ENCODE data around the gene MRPS18A. TPM values are rescaled to one million over a fixed set of nuclear protein-coding genes. Genes with fewer than 3 reads are reported as not detected.

Gene MRPS18A
- total RNA-seq, 1 donor from 2014 or later, result 41.8 TPM

DNA sequence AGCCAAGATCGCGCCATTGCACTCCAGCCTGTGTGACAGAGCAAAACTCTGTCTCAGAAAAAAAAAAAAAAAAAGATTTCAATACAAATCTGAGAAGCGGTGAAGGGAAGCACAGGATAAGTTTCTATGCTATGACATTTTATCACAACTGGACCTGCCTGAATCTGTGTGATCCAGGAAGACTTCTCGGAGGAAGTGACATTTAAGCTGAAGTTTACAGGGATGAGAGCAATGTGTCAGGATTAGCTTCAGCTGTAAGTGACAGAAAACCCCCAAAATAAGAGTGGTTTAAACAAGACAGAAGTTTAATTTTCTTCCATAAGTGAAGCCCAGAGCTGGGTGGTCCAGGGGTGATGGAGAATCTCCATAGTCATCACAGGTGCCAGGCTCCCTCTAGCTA, 33.4 kb upstream of the MRPS18A start:
- Histone ChIP-seq H3K36me3 (no peaks in the 10 kb centered on the region), H3K27me3 (ENCODE audit: low read depth) (no peaks in the 10 kb centered on the region), H3K27ac (replicated peaks) (no peak overlapping the region), H3K9me3 (replicated peaks) (no peaks in the 10 kb centered on the region), H3K4me1 (peaks cover 36% of the 10 kb centered on the region), H3K4me3 (no peak overlapping the region)
- intact Hi-C loops (cut with micrococcal nuclease), result no loop called here
- TF ChIP-seq, protein P1, sequence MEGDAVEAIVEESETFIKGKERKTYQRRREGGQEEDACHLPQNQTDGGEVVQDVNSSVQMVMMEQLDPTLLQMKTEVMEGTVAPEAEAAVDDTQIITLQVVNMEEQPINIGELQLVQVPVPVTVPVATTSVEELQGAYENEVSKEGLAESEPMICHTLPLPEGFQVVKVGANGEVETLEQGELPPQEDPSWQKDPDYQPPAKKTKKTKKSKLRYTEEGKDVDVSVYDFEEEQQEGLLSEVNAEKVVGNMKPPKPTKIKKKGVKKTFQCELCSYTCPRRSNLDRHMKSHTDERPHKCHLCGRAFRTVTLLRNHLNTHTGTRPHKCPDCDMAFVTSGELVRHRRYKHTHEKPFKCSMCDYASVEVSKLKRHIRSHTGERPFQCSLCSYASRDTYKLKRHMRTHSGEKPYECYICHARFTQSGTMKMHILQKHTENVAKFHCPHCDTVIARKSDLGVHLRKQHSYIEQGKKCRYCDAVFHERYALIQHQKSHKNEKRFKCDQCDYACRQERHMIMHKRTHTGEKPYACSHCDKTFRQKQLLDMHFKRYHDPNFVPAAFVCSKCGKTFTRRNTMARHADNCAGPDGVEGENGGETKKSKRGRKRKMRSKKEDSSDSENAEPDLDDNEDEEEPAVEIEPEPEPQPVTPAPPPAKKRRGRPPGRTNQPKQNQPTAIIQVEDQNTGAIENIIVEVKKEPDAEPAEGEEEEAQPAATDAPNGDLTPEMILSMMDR (IDR thresholded peaks at IDR 0.05; ENCODE audit: borderline replicate concordance), result no peak
- no peak for DNase-seq

DNA sequence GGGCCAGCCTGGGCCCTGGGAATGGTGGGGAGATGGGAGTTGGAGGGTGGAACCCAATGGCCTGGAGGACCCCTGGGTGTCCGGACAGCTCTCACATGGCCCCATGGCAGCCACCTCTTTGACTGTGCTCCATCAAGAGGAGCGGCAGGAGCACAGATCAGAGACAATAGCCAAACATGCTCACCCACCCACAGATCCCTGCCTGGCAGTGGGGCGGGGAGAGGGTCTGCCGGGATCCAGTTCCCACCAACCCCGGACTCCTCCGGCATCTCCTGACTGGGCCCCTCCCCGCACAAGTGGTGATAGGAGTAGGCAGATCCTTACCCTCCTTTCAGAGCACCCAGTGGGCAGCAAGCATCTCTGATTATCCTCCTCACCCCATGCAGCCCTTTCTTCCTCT, 31.9 kb upstream of the MRPS18A start:
- Histone ChIP-seq H3K36me3 (no peaks in the 10 kb centered on the region), H3K4me1 (peaks cover 51% of the 10 kb centered on the region), H3K27ac (replicated peaks) (peak overlapping the region; percentile 90), H3K4me3 (no peak overlapping the region), H3K27me3 (ENCODE audit: low read depth) (no peaks in the 10 kb centered on the region), H3K9me3 (replicated peaks) (no peaks in the 10 kb centered on the region)
- TF ChIP-seq, protein P1 (IDR thresholded peaks at IDR 0.05; ENCODE audit: borderline replicate concordance), result no peak
- intact Hi-C loops (cut with micrococcal nuclease), result no loop called here
- no peak for DNase-seq

DNA sequence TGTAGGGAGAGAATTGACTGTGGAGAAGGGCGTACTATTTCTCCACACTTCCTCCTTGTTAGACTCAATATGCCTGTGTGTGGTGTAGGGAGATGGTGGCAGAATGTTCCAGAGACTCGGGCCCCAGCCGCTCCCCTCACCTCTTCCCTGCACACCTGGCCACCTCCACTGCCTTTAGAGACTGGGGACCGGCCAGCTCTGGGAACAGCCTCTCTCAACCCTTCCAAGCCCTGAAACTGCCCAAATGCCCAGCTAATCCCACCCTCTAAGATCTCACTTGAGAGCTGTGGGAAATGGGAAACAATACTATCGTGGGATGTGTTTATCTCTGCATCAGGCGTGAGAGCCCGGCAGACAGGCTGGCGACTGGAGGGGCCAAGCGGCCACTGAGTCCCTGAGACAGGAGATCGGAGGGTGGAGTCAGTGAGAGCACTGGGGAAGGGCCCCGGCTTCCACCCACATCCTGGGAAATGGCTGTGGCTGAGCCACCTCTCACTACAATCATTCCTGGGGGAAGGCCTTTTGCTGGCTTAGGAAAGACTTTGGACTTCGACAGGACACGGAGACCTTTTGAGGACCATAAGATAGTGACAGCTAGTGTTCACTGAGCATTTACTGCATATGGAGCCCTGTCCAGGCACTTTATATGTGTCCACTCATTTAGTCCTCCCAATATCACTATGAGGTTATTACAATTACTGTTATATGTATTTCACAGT, 31.0 kb upstream of the MRPS18A start:
- H3K4me1 ChIP-seq, result peaks cover 56% of the 10 kb centered on the region

DNA sequence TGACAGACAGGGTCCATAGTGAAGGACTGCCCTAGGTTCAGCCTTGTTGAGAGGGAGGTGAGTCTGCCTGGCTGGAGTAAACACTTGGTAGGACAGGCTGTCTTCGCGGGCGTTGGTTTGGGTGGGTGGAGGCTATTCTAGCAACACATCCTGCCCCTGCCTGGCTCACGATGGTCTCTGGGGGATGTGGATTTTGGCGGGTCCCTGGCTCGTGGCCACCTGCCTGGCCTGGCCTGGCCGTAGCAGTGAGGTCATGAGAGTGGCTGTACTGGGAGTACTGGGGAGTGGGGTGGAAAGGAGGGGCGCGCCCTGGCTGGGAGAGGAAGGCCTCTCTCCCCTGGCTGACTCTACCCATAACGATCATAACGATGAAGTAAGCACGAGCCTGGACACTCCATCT, 30.2 kb upstream of the MRPS18A start:
- DNase-seq, result peak; percentile 89
- TF ChIP-seq, protein P1 (IDR thresholded peaks at IDR 0.05; ENCODE audit: borderline replicate concordance), result no peak
- intact Hi-C loops (cut with micrococcal nuclease), result no loop called here

More for the DNA sequence above, 31.0 kb upstream of the MRPS18A start:
- Histone ChIP-seq H3K4me3 (no peak overlapping the region), H3K27ac (replicated peaks) (peak overlapping the region; percentile 90), H3K27me3 (ENCODE audit: low read depth) (no peaks in the 10 kb centered on the region), H3K36me3 (no peaks in the 10 kb centered on the region), H3K9me3 (replicated peaks) (no peaks in the 10 kb centered on the region)
- TF ChIP-seq, protein P1 (IDR thresholded peaks at IDR 0.05; ENCODE audit: borderline replicate concordance), result no peak
- peak; percentile 44 for DNase-seq
- intact Hi-C loops (cut with micrococcal nuclease), result no loop called here

DNA sequence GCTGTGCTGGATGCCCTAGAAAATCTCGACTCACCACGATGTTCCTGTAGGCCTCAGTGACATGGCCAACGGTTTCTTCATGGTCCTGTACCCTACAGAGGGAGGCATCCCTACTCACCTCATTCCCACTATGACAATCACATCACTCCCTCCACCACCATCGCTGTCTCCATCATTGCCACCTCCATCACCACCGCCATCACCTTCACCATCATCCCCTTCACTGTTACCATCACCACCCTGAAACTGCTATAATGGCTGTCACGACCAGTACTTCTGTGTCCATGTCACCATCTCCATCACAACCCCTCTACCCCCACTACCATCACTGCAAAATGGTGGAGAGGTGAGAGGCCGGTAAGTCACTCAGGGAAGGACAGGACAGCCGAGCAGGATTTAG, 29.8 kb upstream of the MRPS18A start:
- DNase-seq, result no peak
- H3K4me3 ChIP-seq, result no peak overlapping the region
- H3K36me3 ChIP-seq, result no peaks in the 10 kb centered on the region
- no peaks in the 10 kb centered on the region for H3K9me3 ChIP-seq (replicated peaks)
- peaks cover 56% of the 10 kb centered on the region for H3K4me1 ChIP-seq
- intact Hi-C loops (cut with micrococcal nuclease), result no loop called here
- H3K27me3 ChIP-seq (ENCODE audit: low read depth), result no peaks in the 10 kb centered on the region
- TF ChIP-seq, protein P1 (IDR thresholded peaks at IDR 0.05; ENCODE audit: borderline replicate concordance), result no peak
- peak overlapping the region; percentile 90 for H3K27ac ChIP-seq (replicated peaks)

More for the DNA sequence above, 30.2 kb upstream of the MRPS18A start:
- no peak overlapping the region for H3K4me3 ChIP-seq
- peaks cover 56% of the 10 kb centered on the region for H3K4me1 ChIP-seq
- H3K27ac ChIP-seq (replicated peaks), result peak overlapping the region; percentile 90
- no peaks in the 10 kb centered on the region for H3K36me3 ChIP-seq
- no peaks in the 10 kb centered on the region for H3K9me3 ChIP-seq (replicated peaks)
- H3K27me3 ChIP-seq (ENCODE audit: low read depth), result no peaks in the 10 kb centered on the region

Measured in left ventricle myocardium inferior (tissue), 1 donor.